HepG2 (cell line): ENCODE results near the gene CTDSP1. TPM values are rescaled to one million over a fixed set of nuclear protein-coding genes. Genes with fewer than 3 reads are reported as not detected.

Source experiments
- CREM ChIP-seq, 2 experiments: sonication (generic) in 1 of 2; formaldehyde crosslinking in 1 of 2; IDR thresholded peaks; 2 replicates each; pipeline versions ENCODE4 v1.4.0 to v1.6.1; 2016 to 2020; ENCODE audit warnings: antibody characterized with exemption in 1 of 2, mild to moderate bottlenecking in 1 of 2, missing genetic modification reagents in 1 of 2
- HNRNPLL ChIP-seq: fragments of 200-400 bp; formaldehyde crosslinking; IDR thresholded peaks from 2 replicates; pipeline ENCODE4 v1.6.1; 2017; ENCODE audit warnings: mild to moderate bottlenecking, low read depth, low read length; ENCODE audit not compliant: poor library complexity, severe bottlenecking
- POLR2A ChIP-seq, 2 experiments: IDR thresholded peaks; 2 replicates each; pipeline ENCODE4 v1.6.1; 2011; ENCODE audit warnings: low read depth in 2 of 2, low read length in 2 of 2, mild to moderate bottlenecking in 1 of 2, moderate library complexity in 1 of 2; ENCODE audit not compliant: insufficient read depth in 1 of 2
- ZFP36L1 ChIP-seq: sonication (generic); formaldehyde crosslinking; IDR thresholded peaks from 2 replicates; pipeline ENCODE4 v1.8.0; 2022; ENCODE audit warnings: mild to moderate bottlenecking, missing genetic modification reagents, moderate library complexity
- ZNF121 ChIP-seq: sonication (generic); formaldehyde crosslinking; IDR thresholded peaks from 2 replicates; pipeline ENCODE4 v1.5.0; 2020; ENCODE audit warnings: mild to moderate bottlenecking, missing genetic modification reagents
- ZNF543 ChIP-seq: sonication (generic); formaldehyde crosslinking; IDR thresholded peaks from 2 replicates; pipeline ENCODE4 v1.4.0; 2020; ENCODE audit warnings: mild to moderate bottlenecking, missing genetic modification reagents
- ZNF720 ChIP-seq: sonication (generic); formaldehyde crosslinking; IDR thresholded peaks from 2 replicates; pipeline ENCODE4 v1.4.0; 2020; ENCODE audit warnings: missing genetic modification reagents
- polyA plus RNA-seq, 8 experiments: library from polyadenylated mRNA; depleted of rRNA in 3 of 8; stranded (reverse) in 7 of 8; unstranded in 1 of 8; fragments of >200 nt; fragmentation: Illumina TruSeq in 4 of 8; extraction: Trizol in 4 of 8; gene quantifications; 2 replicates each; pipeline versions ENCODE4 v1.2.1 to v1.2.3, GENCODE V29; 2011 to 2016; ENCODE audit warnings: low read depth in 4 of 8, missing spikeins in 1 of 8, mixed read lengths in 1 of 8; ENCODE audit not compliant: insufficient read depth in 1 of 8
- total RNA-seq, 5 experiments: library from RNA; depleted of rRNA; stranded (reverse); fragments of >200 nt; fragmentation: Illumina TruSeq; extraction: Trizol; gene quantifications; 2 replicates each; pipeline ENCODE4 v1.2.3, GENCODE V29; 2016; ENCODE audit warnings: low read depth in 1 of 5
- TF ChIP-seq, protein P1 (sequence below): sonication (generic); formaldehyde crosslinking; IDR thresholded peaks from 2 replicates; pipeline ENCODE4 v1.4.0; 2020; ENCODE audit warnings: missing genetic modification reagents
- TF ChIP-seq, protein P2 (sequence below): IDR thresholded peaks from 2 replicates; pipeline ENCODE4 v1.4.0; 2020; ENCODE audit warnings: mild to moderate bottlenecking, missing genetic modification reagents
- TF ChIP-seq, protein P3 (sequence below): sonication (generic); formaldehyde crosslinking; IDR thresholded peaks from 2 replicates; pipeline ENCODE4 v1.4.0; 2020; ENCODE audit warnings: mild to moderate bottlenecking, missing genetic modification reagents
- TF ChIP-seq, protein P4 (sequence below): sonication (generic); formaldehyde crosslinking; IDR thresholded peaks from 2 replicates; pipeline ENCODE4 v1.4.0; 2020; ENCODE audit warnings: missing genetic modification reagents, borderline replicate concordance

Gene CTDSP1
- total and polyA plus RNA-seq, 2 of the 13 experiments (the other 11 are each of a cell fraction or from before 2014, with no cell fraction given) = 91.0 to 268 TPM

DNA sequence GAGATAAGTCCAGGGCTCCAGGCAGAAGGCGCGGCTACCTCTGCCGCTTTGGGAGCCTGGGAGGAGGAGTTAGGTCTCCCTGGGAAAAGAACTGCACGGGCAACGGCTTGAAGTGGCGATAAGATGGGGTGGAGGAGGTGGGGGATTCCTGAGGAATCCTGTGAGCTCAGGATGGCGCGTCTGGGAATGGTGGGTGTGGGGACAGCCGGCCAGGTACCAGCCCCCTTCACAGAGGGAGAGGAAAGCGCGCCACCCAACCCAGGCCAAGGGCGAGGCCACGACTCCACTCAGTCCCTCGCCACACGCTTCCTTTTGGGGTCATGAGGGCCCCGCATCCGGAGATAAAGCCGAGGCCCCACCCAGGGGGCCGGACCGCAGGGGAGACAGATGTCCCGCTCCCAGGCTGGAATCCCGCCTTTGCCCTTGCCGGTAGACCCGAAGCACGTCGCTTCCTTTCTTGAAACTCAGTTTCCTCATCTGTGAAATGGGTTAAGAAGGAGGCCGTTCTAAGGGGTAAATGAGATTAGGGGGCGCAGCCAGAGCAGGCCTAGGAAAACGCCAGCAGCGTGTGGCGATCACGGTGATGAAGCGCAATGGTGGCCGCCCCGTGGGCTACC is 1.7 kb upstream of the CTDSP1 start (continued):
- TF ChIP-seq, protein P1, sequence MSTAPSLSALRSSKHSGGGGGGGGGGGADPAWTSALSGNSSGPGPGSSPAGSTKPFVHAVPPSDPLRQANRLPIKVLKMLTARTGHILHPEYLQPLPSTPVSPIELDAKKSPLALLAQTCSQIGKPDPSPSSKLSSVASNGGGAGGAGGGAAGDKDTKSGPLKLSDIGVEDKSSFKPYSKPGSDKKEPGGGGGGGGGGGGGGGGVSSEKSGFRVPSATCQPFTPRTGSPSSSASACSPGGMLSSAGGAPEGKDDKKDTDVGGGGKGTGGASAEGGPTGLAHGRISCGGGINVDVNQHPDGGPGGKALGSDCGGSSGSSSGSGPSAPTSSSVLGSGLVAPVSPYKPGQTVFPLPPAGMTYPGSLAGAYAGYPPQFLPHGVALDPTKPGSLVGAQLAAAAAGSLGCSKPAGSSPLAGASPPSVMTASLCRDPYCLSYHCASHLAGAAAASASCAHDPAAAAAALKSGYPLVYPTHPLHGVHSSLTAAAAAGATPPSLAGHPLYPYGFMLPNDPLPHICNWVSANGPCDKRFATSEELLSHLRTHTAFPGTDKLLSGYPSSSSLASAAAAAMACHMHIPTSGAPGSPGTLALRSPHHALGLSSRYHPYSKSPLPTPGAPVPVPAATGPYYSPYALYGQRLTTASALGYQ (CRISPR knock-in tag) = no peak
- TF ChIP-seq ZNF543 (CRISPR knock-in tag) = peak; percentile 95
- TF ChIP-seq ZFP36L1 (CRISPR knock-in tag) = peak; percentile 43
- TF ChIP-seq CREM (IDR thresholded peaks at IDR 0.05) = peak; percentile 73
- TF ChIP-seq CREM (CRISPR knock-in tag; IDR thresholded peaks at IDR 0.05) = no peak
- TF ChIP-seq, protein P2, sequence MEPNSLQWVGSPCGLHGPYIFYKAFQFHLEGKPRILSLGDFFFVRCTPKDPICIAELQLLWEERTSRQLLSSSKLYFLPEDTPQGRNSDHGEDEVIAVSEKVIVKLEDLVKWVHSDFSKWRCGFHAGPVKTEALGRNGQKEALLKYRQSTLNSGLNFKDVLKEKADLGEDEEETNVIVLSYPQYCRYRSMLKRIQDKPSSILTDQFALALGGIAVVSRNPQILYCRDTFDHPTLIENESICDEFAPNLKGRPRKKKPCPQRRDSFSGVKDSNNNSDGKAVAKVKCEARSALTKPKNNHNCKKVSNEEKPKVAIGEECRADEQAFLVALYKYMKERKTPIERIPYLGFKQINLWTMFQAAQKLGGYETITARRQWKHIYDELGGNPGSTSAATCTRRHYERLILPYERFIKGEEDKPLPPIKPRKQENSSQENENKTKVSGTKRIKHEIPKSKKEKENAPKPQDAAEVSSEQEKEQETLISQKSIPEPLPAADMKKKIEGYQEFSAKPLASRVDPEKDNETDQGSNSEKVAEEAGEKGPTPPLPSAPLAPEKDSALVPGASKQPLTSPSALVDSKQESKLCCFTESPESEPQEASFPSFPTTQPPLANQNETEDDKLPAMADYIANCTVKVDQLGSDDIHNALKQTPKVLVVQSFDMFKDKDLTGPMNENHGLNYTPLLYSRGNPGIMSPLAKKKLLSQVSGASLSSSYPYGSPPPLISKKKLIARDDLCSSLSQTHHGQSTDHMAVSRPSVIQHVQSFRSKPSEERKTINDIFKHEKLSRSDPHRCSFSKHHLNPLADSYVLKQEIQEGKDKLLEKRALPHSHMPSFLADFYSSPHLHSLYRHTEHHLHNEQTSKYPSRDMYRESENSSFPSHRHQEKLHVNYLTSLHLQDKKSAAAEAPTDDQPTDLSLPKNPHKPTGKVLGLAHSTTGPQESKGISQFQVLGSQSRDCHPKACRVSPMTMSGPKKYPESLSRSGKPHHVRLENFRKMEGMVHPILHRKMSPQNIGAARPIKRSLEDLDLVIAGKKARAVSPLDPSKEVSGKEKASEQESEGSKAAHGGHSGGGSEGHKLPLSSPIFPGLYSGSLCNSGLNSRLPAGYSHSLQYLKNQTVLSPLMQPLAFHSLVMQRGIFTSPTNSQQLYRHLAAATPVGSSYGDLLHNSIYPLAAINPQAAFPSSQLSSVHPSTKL (CRISPR knock-in tag) = peak; percentile 72
- TF ChIP-seq, protein P3, sequence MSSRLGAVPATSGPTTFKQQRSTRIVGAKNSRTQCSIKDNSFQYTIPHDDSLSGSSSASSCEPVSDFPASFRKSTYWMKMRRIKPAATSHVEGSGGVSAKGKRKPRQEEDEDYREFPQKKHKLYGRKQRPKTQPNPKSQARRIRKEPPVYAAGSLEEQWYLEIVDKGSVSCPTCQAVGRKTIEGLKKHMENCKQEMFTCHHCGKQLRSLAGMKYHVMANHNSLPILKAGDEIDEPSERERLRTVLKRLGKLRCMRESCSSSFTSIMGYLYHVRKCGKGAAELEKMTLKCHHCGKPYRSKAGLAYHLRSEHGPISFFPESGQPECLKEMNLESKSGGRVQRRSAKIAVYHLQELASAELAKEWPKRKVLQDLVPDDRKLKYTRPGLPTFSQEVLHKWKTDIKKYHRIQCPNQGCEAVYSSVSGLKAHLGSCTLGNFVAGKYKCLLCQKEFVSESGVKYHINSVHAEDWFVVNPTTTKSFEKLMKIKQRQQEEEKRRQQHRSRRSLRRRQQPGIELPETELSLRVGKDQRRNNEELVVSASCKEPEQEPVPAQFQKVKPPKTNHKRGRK (CRISPR knock-in tag) = no peak; the same call in 1 of the 2 replicates
- TF ChIP-seq HNRNPLL = no peak
- no peak for TF ChIP-seq ZNF720 (CRISPR knock-in tag)
- TF ChIP-seq ZNF121 (CRISPR knock-in tag) = peak; percentile 68
- TF ChIP-seq, protein P4, sequence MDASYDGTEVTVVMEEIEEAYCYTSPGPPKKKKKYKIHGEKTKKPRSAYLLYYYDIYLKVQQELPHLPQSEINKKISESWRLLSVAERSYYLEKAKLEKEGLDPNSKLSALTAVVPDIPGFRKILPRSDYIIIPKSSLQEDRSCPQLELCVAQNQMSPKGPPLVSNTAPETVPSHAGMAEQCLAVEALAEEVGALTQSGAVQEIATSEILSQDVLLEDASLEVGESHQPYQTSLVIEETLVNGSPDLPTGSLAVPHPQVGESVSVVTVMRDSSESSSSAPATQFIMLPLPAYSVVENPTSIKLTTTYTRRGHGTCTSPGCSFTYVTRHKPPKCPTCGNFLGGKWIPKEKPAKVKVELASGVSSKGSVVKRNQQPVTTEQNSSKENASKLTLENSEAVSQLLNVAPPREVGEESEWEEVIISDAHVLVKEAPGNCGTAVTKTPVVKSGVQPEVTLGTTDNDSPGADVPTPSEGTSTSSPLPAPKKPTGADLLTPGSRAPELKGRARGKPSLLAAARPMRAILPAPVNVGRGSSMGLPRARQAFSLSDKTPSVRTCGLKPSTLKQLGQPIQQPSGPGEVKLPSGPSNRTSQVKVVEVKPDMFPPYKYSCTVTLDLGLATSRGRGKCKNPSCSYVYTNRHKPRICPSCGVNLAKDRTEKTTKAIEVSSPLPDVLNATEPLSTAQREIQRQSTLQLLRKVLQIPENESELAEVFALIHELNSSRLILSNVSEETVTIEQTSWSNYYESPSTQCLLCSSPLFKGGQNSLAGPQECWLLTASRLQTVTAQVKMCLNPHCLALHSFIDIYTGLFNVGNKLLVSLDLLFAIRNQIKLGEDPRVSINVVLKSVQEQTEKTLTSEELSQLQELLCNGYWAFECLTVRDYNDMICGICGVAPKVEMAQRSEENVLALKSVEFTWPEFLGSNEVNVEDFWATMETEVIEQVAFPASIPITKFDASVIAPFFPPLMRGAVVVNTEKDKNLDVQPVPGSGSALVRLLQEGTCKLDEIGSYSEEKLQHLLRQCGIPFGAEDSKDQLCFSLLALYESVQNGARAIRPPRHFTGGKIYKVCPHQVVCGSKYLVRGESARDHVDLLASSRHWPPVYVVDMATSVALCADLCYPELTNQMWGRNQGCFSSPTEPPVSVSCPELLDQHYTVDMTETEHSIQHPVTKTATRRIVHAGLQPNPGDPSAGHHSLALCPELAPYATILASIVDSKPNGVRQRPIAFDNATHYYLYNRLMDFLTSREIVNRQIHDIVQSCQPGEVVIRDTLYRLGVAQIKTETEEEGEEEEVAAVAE = peak; percentile 60; the same call in 1 of the 2 replicates
- TF ChIP-seq POLR2A (IDR thresholded peaks at IDR 0.05; ENCODE audit: insufficient read depth in 1 of 2, low read depth in 2 of 2, low read length in 2 of 2) = peak in 1 of 2 experiments; percentile 66; a peak in 2 of 4 replicates
